Suprapubic skin (tissue), 4 donors: ENCODE results near the gene DCUN1D5.

Source experiments
- CTCF ChIP-seq, 2 donors: fragments of 200-600 bp in 1 of 2; fragments of 450-650 bp in 1 of 2; sonication (generic) in 1 of 2; IDR thresholded peaks; one replicate each; pipeline ENCODE4 v1.5.1; 2016 to 2019; ENCODE audit warnings: antibody characterized with exemption in 2 of 2, mild to moderate bottlenecking in 1 of 2, moderate library complexity in 1 of 2
- EP300 ChIP-seq: sonication (generic); formaldehyde crosslinking; IDR thresholded peaks from one replicate; pipeline ENCODE4 v1.6.1; 2017; ENCODE audit warnings: antibody characterized with exemption
- POLR2A ChIP-seq, 2 donors: fragments of 450-650 bp; IDR thresholded peaks; one replicate each; pipeline ENCODE4 v1.6.1; 2017; ENCODE audit warnings: antibody characterized with exemption in 2 of 2, mild to moderate bottlenecking in 2 of 2, moderate library complexity in 2 of 2
- POLR2AphosphoS5 ChIP-seq, 3 donors: sonication (generic); formaldehyde crosslinking; IDR thresholded peaks; one replicate each; pipeline ENCODE4 v1.6.1; 2017; ENCODE audit warnings: antibody characterized with exemption in 3 of 3

- TF ChIP-seq POLR2AphosphoS5 (IDR thresholded peaks at IDR 0.05) (no peak), CTCF (IDR thresholded peaks at IDR 0.05) (no peak), POLR2A (IDR thresholded peaks at IDR 0.05) (no peak), EP300 (no peak)
Measured at GRCh38 chr11:103070142-103070541, 21.8 kb downstream of the DCUN1D5 start.
